Measurements from ENCODE around the gene PRR35.

- TF ChIP-seq CTCF (IDR thresholded peaks at IDR 0.05): no peak
- no peak for TF ChIP-seq POLR2A (IDR thresholded peaks at IDR 0.05)
- no peak for TF ChIP-seq EP300 (IDR thresholded peaks at IDR 0.05)
- TF ChIP-seq POLR2AphosphoS5 (IDR thresholded peaks at IDR 0.05): no peak
Measured at GRCh38 chr16:608019-608418, 47.8 kb downstream of the PRR35 start.

All from stomach (tissue), 4 donors.